ENCODE measurements around the gene HOXC12. TPM values are rescaled to one million over a fixed set of nuclear protein-coding genes. Genes with fewer than 3 reads are reported as not detected.

Gene HOXC12
- total RNA-seq, 4 donors from 2014 or later: not detected

DNA sequence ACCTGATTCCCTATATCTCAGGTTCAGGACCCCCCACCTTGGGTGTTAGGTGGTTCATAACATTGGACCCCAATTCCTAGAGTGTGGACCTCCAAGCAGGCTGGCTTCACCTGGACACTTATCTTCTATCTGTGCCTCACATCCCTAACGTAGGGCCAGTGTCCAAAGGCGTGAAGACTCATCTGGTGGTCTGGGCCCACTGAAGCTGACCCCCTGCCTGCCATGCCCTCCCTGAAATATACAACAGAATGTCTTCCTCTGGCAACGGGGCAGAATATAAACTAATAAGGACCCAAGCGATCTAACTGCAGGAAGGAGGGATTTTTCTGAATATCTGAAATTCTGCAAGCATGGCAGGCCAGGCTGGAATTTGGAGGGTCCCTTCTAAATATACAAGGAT is 10.5 kb upstream of the HOXC12 start:
- H3K9me3 ChIP-seq: no peaks in the 10 kb centered on the region
- H3K27me3 ChIP-seq: peaks cover 0 to 52% of the 10 kb centered on the region in 2 donors

DNA sequence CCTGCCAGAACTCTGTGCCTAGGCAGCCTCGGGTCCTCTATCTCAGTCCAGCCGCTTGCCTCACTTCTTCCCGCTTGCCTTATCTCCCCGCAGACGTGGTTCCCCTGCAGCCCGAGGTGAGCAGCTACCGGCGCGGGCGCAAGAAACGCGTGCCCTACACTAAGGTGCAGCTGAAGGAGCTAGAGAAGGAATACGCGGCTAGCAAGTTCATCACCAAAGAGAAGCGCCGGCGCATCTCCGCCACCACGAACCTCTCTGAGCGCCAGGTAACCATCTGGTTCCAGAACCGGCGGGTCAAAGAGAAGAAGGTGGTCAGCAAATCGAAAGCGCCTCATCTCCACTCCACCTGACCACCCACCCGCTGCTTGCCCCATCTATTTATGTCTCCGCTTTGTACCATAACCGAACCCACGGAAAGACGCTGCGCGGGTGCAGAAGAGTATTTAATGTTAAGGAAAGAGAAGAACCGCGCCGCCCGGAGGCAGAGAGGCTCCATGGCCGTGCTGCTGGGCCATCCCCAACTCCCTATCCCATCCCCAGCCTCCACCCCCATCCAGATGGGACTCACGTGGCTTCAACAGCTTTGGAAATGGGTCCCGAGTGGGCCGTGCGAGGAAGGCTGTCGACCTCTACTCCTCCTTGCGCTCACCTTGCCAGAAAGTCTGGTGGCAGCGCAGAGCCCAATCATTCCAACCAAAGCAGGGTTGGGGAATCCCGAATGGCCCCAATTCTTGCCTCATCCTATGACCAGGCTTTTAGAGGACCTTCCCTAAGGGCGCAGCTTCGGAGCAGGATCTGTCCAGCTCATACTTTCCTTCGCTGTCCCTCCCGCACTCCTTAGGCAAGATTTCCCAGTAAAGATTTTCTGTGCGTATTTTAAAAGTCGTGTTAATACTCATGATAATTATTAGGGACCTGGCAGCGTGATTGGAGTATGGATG is 9.5 kb upstream of the HOXC12 start:
- peak in 1 of 3 donors; percentile 36 for DNase-seq
- Histone ChIP-seq H3K27ac (no peak overlapping the region), H3K27me3 (peaks cover 0 to 51% of the 10 kb centered on the region in 2 donors), H3K36me3 (no peaks in the 10 kb centered on the region), H3K4me1 (no peaks in the 10 kb centered on the region), H3K4me3 (no peak overlapping the region), H3K9me3 (no peaks in the 10 kb centered on the region)
- no peak for TF ChIP-seq POLR2A (IDR thresholded peaks at IDR 0.05)
- TF ChIP-seq, protein P1, sequence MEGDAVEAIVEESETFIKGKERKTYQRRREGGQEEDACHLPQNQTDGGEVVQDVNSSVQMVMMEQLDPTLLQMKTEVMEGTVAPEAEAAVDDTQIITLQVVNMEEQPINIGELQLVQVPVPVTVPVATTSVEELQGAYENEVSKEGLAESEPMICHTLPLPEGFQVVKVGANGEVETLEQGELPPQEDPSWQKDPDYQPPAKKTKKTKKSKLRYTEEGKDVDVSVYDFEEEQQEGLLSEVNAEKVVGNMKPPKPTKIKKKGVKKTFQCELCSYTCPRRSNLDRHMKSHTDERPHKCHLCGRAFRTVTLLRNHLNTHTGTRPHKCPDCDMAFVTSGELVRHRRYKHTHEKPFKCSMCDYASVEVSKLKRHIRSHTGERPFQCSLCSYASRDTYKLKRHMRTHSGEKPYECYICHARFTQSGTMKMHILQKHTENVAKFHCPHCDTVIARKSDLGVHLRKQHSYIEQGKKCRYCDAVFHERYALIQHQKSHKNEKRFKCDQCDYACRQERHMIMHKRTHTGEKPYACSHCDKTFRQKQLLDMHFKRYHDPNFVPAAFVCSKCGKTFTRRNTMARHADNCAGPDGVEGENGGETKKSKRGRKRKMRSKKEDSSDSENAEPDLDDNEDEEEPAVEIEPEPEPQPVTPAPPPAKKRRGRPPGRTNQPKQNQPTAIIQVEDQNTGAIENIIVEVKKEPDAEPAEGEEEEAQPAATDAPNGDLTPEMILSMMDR (IDR thresholded peaks at IDR 0.05): no peak

More for the DNA sequence above, 10.5 kb upstream of the HOXC12 start:
- Histone ChIP-seq H3K36me3 (no peaks in the 10 kb centered on the region), H3K27ac (no peak overlapping the region), H3K4me3 (no peak overlapping the region), H3K4me1 (peaks cover 0 to 4% (median 0%) of the 10 kb centered on the region in 4 donors)
- TF ChIP-seq, protein P1 (IDR thresholded peaks at IDR 0.05): no peak
- no peak for TF ChIP-seq POLR2A (IDR thresholded peaks at IDR 0.05)
- DNase-seq: peak in 1 of 3 donors; percentile 5

DNA sequence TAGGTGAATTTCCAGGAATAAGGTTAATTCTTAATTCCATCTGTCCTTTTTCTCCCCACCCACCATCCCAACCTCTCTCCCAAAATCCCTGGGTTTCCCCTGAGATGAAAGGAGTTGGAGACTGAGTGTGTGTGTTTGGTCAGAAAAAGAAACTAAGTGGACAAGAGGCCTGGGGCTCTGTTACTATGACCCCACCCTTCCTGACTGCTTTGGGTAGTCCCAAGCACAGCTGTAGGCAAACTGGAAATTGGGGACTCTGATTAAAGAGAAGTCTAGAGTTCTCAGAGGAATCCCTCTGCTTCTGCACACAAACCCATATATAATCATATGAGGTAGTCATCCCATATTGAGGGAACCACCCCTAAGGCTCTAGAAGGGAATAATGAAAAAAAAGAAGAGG is 7.0 kb upstream of the HOXC12 start:
- H3K27me3 ChIP-seq: peaks cover 0 to 59% of the 10 kb centered on the region in 2 donors
- H3K4me1 ChIP-seq: no peaks in the 10 kb centered on the region
- H3K9me3 ChIP-seq: peaks cover 0 to 4% (median 0%) of the 10 kb centered on the region in 4 donors
- DNase-seq: no peak
- no peak overlapping the region for H3K4me3 ChIP-seq
- TF ChIP-seq, protein P1 (IDR thresholded peaks at IDR 0.05): no peak
- no peak for TF ChIP-seq POLR2A (IDR thresholded peaks at IDR 0.05)
- H3K27ac ChIP-seq: no peak overlapping the region
- no peaks in the 10 kb centered on the region for H3K36me3 ChIP-seq

DNA sequence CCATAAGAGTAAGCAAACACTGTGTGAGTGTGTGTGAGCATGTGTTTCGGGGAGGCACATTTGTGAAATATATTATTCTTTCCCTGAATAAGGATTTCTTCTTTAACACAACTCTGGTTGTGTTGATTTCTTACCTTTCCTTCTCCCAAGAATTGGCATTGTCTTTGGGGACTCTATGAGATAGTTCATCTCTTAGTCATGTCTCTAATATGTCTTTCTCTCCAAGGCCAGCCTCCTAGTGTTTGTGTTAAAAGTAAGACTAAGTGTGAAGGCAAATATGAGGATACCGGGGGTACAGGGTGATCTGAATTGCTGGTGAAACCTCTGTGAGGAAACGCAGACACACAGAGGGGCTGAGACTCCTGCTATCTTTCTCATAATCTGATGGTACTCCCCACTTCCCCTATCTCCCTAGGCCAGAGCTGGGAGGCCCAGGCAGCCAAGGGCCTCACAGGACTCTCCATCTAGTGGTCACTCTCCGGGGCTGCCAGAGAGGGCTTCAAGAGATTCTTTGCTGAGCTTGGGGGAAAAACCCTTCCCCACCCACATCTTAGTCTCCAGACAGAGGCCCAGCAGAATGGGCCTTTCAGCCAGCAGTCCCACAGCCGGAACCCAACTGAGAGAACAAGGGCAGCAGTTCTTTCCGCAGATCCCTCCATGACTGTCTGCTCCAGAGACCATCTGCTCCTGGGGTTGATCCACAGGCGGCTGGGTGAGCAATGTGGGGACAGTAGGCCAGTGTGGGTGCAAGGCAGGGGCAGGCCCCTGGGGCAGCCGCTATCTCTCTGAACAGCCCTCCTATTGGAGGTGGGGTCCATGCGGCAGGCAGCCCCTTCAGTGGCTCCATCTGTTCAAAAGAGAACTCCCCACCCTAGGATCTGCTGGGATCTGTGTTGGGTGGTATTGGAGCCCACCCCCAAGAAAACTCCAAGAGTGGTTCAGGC is 5.8 kb upstream of the HOXC12 start:
- Histone ChIP-seq H3K4me3 (no peak overlapping the region), H3K36me3 (no peaks in the 10 kb centered on the region), H3K4me1 (no peaks in the 10 kb centered on the region), H3K27me3 (peaks cover 0 to 63% of the 10 kb centered on the region in 2 donors), H3K9me3 (peaks cover 0 to 10% (median 0%) of the 10 kb centered on the region in 4 donors), H3K27ac (no peak overlapping the region)
- TF ChIP-seq, protein P1 (IDR thresholded peaks at IDR 0.05): no peak
- TF ChIP-seq POLR2A (IDR thresholded peaks at IDR 0.05): no peak
- DNase-seq: no peak

DNA sequence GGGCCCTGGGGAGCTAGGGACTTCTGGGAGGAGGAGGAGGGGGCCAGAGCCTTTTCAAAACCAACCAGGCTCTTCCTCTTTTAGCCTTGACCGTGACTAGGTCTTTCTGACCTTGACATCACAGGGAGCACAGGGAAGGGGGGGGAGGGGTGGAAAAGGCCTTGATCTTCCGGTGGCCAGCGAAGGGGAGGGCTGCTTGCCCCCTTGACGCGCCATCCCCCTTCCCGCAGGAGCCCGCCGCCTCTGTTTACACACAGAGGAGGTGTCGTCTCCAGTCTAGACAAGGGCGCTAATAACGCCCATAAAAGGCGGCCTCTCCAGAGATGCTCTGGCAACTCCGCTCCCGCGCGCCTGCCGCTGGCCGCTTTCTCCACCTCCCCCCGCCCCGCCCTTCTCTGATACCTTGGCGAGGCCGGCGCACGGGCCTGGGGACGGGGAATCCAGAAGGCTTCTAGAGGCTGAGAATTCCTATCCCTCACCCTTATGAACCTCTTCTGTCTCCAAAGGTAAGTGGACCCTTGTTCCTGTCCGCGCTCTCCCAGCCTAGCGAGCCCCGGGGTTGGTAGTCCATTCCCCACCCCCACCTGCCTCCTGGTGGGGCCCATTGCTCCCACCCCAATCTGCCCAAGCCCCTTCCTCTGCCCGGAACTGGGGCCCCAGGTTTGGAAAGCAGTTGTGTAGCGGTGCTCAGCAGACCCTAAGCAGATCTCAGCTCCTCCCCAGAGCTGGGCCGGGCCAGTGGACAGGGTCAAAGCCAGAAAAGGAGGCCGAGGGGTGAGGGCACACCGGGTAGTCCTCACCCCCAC is 4.9 kb upstream of the HOXC12 start:
- Histone ChIP-seq H3K36me3 (no peaks in the 10 kb centered on the region), H3K4me1 (peaks cover 0 to 3% (median 0%) of the 10 kb centered on the region in 4 donors), H3K4me3 (no peak overlapping the region), H3K27ac (no peak overlapping the region), H3K27me3 (peaks cover 0 to 64% of the 10 kb centered on the region in 2 donors), H3K9me3 (peaks cover 0 to 10% (median 0%) of the 10 kb centered on the region in 4 donors)
- no peak for DNase-seq
- TF ChIP-seq POLR2A (IDR thresholded peaks at IDR 0.05): no peak
- TF ChIP-seq, protein P1 (IDR thresholded peaks at IDR 0.05): no peak
